ENCODE data around the gene PMM1.

DNA sequence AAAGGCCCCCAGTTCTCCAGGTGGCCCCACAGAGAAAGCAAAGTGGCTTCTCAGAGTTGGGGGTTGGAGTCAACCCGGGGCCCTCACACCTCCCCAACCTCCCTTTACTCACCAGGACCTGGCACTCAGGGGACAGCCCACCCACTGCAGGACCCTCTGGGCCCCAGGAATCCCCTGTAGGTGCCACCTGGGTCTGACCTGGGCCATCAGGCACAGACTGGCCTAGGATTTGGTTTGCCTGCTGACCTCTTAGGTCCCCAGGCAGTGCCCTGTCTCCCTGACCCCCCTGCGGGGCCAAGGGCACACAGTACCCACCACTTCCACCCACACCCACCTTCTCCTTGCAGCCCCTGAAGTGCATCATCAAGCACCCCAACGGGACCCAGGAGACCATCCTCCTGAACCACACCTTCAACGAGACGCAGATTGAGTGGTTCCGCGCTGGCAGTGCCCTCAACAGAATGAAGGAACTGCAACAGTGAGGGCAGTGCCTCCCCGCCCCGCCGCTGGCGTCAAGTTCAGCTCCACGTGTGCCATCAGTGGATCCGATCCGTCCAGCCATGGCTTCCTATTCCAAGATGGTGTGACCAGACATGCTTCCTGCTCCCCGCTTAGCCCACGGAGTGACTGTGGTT is 61.4 kb downstream of the PMM1 start:
- TF ChIP-seq, protein P1, sequence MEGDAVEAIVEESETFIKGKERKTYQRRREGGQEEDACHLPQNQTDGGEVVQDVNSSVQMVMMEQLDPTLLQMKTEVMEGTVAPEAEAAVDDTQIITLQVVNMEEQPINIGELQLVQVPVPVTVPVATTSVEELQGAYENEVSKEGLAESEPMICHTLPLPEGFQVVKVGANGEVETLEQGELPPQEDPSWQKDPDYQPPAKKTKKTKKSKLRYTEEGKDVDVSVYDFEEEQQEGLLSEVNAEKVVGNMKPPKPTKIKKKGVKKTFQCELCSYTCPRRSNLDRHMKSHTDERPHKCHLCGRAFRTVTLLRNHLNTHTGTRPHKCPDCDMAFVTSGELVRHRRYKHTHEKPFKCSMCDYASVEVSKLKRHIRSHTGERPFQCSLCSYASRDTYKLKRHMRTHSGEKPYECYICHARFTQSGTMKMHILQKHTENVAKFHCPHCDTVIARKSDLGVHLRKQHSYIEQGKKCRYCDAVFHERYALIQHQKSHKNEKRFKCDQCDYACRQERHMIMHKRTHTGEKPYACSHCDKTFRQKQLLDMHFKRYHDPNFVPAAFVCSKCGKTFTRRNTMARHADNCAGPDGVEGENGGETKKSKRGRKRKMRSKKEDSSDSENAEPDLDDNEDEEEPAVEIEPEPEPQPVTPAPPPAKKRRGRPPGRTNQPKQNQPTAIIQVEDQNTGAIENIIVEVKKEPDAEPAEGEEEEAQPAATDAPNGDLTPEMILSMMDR (IDR thresholded peaks at IDR 0.05; ENCODE audit: low read depth, low read length, poor library complexity, severe bottlenecking): no peak
- no peak for TF ChIP-seq EZH2phosphoT487 (IDR thresholded peaks at IDR 0.05; ENCODE audit: borderline replicate concordance, low read length)
